Keratinocyte (primary cell): ENCODE data around the gene IGSF8.

ENCODE experiments used
- EZH2 ChIP-seq: IDR thresholded peaks from one replicate; pipeline ENCODE4 v1.6.1; 2012; ENCODE audit warnings: inconsistent platforms, mild to moderate bottlenecking, low read length, moderate library complexity
- TF ChIP-seq, protein P1 (sequence below), 3 experiments: IDR thresholded peaks in 1 of 3; conservative IDR thresholded peaks in 1 of 3; optimal IDR thresholded peaks in 1 of 3; 2 replicates in 2 of 3; 3 replicates in 1 of 3; pipeline versions ENCODE3 to v1.5.1; 2011; ENCODE audit warnings: low read length in 3 of 3, mild to moderate bottlenecking in 3 of 3, moderate library complexity in 2 of 3, control low read depth in 1 of 3, inconsistent platforms in 1 of 3; ENCODE audit not compliant: insufficient read depth in 2 of 3; ENCODE audit errors: extremely low read depth in 1 of 3

DNA sequence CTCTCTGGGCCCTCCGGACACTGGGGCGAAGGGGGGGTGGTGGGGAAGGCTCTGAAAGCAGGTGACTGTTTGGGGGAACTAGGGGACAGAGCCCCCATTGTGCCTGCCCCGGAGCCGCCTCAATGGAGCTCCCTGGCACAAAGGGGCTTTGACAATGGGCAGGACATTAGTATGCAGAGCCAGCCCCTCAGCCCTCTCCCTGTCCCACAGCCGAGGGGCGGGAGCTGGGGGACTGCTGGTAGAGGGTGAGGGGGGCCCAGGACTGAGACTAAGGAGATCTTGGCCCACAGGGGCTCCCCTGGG, 36.2 kb downstream of the IGSF8 start:
- TF ChIP-seq, protein P1, sequence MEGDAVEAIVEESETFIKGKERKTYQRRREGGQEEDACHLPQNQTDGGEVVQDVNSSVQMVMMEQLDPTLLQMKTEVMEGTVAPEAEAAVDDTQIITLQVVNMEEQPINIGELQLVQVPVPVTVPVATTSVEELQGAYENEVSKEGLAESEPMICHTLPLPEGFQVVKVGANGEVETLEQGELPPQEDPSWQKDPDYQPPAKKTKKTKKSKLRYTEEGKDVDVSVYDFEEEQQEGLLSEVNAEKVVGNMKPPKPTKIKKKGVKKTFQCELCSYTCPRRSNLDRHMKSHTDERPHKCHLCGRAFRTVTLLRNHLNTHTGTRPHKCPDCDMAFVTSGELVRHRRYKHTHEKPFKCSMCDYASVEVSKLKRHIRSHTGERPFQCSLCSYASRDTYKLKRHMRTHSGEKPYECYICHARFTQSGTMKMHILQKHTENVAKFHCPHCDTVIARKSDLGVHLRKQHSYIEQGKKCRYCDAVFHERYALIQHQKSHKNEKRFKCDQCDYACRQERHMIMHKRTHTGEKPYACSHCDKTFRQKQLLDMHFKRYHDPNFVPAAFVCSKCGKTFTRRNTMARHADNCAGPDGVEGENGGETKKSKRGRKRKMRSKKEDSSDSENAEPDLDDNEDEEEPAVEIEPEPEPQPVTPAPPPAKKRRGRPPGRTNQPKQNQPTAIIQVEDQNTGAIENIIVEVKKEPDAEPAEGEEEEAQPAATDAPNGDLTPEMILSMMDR (optimal IDR thresholded peaks at IDR 0.05 in 1 of 3, IDR thresholded peaks at IDR 0.05 in 1 of 3, conservative IDR thresholded peaks at IDR 0.05 in 1 of 3; ENCODE audit: extremely low read depth in 1 of 3, insufficient read depth in 2 of 3, low read length in 3 of 3) = no peak
- no peak for TF ChIP-seq EZH2
